MM.1S (cell line): Measurements from ENCODE around the gene SPECC1.

Experiments
- CTCF ChIP-seq: fragments of 300-600 bp; sonication (generic); IDR thresholded peaks from 2 replicates; pipeline ENCODE4 v1.5.1; 2016; ENCODE audit warnings: antibody characterized with exemption, low read length, mixed read lengths
- EZH2phosphoT487 ChIP-seq: fragments of 300-600 bp; sonication (generic); IDR thresholded peaks from 2 replicates; pipeline ENCODE4 v1.6.1; 2018; ENCODE audit warnings: antibody characterized with exemption, low read length

GRCh38 chr17:20155258-20156195 lies 146.4 kb downstream of the SPECC1 start:
- TF ChIP-seq CTCF (no peak), EZH2phosphoT487 (no peak)
